TTC549 (cell line): Measurements from ENCODE around the gene BTBD10.
"Not testable (repeated sequence)": the region's sequence is repeated elsewhere in the genome, so short reads cannot be mapped to it uniquely, and the experiment has no call there.

Experiments
- FAIRE-seq: peaks from 2 replicates; lab custom pipeline; 2012; peaks lifted over from hg19 to GRCh38; lab: Jason Lieb, UNC

The BTBD10 gene

GRCh38 chr11:13440100-13440855 is 22.7 kb downstream of the BTBD10 start:
- FAIRE-seq: no peak

- no peak for FAIRE-seq
Measured at GRCh38 chr11:13438291-13438690, 24.7 kb downstream of the BTBD10 start.

GRCh38 chr11:13436836-13437235 is 26.2 kb downstream of the BTBD10 start:
- FAIRE-seq: not testable (repeated sequence)

GRCh38 chr11:13434247-13435205 is 28.5 kb downstream of the BTBD10 start:
- no peak for FAIRE-seq

- no peak for FAIRE-seq
Measured at GRCh38 chr11:13433437-13433836, 29.6 kb downstream of the BTBD10 start.

GRCh38 chr11:13429836-13430235 is 33.2 kb downstream of the BTBD10 start:
- no peak for FAIRE-seq

- FAIRE-seq: no peak
Measured at GRCh38 chr11:13429288-13429687, 33.7 kb downstream of the BTBD10 start.

GRCh38 chr11:13427440-13427839 is 35.6 kb downstream of the BTBD10 start:
- FAIRE-seq: no peak

GRCh38 chr11:13423372-13423771 is 39.6 kb downstream of the BTBD10 start:
- no peak for FAIRE-seq

- FAIRE-seq: no peak
Measured at GRCh38 chr11:13421561-13421960, 41.5 kb downstream of the BTBD10 start.

GRCh38 chr11:13415201-13415600 is 47.8 kb downstream of the BTBD10 start:
- FAIRE-seq: no peak

- FAIRE-seq: no peak
Measured at GRCh38 chr11:13405220-13405619, 57.8 kb downstream of the BTBD10 start.

GRCh38 chr11:13398335-13398734 is 64.7 kb downstream of the BTBD10 start:
- not testable (repeated sequence) for FAIRE-seq

- no peak for FAIRE-seq
Measured at GRCh38 chr11:13391217-13391616, 71.8 kb downstream of the BTBD10 start.

GRCh38 chr11:13388741-13389140 is 74.3 kb downstream of the BTBD10 start:
- no peak for FAIRE-seq

- no peak for FAIRE-seq
Measured at GRCh38 chr11:13386567-13386966, 76.5 kb downstream of the BTBD10 start.

GRCh38 chr11:13384908-13385640 is 77.9 kb downstream of the BTBD10 start:
- peak; percentile 80 for FAIRE-seq

- no peak for FAIRE-seq
Measured at GRCh38 chr11:13382751-13383150, 80.3 kb downstream of the BTBD10 start.

- no peak for FAIRE-seq
Measured at GRCh38 chr11:13380731-13381130, 82.3 kb downstream of the BTBD10 start.

- FAIRE-seq: no peak
Measured at GRCh38 chr11:13378316-13378715, 84.7 kb downstream of the BTBD10 start.

GRCh38 chr11:13376838-13377237 is 86.2 kb downstream of the BTBD10 start:
- FAIRE-seq: no peak

- FAIRE-seq: no peak
Measured at GRCh38 chr11:13376402-13376801, 86.6 kb downstream of the BTBD10 start.

GRCh38 chr11:13375798-13376197 is 87.2 kb downstream of the BTBD10 start:
- FAIRE-seq: no peak
